ENCODE measurements around the gene CDC27.
"Not testable (repeated sequence)": the region's sequence is repeated elsewhere in the genome, so short reads cannot be mapped to it uniquely, and the experiment has no call there.

Gene CDC27

GRCh38 chr17:47220531-47220999 is 31.5 kb upstream of the CDC27 start:
- DNase-seq (ENCODE audit: low read depth in 2 of 2) = no peak

DNA sequence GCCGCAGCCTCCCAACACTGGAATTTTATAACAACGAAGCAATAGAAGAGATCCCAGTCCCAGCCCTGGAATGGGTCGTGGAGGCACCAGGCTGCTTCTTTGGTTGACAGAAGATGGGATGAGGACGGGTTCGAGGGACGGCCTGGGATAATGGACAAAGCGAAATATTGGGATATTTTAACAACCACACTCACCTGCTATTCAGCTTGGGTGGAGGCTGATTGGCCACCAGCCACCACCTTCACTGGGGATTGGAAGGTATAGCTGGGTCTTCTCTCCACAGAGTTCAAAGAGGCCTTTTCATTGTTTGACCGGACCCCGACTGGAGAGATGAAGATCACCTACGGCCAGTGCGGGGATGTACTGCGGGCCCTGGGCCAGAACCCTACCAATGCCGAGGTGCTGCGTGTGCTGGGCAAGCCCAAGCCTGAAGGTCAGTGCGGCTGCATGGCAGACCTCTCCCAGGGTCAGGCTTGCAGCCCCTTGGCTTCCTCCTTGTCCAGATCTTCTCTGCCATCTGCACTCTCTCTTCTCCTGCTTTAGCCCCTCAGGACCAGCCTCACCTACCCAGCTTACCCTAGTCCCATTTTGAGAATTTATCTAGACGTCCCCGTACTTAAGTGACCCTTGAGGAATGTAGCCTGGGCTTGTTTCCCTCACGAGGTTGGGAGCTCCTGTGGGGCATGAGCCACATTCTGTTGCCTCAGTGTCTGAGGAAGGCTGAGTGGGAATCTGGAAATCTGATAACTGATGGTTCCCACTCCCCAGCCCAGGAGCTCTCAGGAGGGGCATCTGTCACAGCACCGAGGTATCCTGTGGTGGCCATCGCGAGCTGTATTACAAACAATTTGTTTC is 30.8 kb upstream of the CDC27 start:
- DNase-seq (ENCODE audit: low read depth in 2 of 2) = no peak

DNA sequence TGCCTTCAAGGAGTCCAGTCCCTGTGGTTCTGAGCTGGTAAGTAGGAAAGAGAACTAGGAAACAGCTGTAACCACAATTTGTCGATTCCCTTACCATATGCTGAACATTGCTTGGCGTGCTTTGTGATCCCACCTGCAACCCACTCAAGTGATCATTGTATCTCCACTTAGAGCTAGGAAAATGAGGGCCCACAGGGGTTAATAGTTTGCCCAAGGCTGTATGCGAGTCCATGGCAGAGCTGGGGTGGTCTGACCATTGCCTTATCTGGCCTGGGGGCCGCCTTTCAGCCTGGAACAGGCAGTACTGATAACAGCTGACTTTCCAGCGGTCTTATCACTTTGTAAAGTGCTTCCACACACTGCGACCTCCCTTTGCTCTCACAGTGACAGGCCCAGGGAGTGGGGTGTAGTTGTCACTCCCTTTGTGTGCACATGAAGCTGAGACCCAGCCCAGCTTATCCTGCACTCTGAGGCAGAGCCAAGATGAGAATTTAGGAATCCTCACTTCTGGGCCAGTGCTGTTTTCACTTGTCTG is 29.9 kb upstream of the CDC27 start:
- no peak for DNase-seq (ENCODE audit: low read depth in 2 of 2)

GRCh38 chr17:47217279-47217678 is 28.2 kb upstream of the CDC27 start:
- DNase-seq (ENCODE audit: low read depth in 2 of 2) = not testable (repeated sequence)

- DNase-seq (ENCODE audit: low read depth in 2 of 2) = not testable (repeated sequence)
These were observed 27.7 kb upstream of the CDC27 start for GRCh38 chr17:47216821-47217220.

DNA sequence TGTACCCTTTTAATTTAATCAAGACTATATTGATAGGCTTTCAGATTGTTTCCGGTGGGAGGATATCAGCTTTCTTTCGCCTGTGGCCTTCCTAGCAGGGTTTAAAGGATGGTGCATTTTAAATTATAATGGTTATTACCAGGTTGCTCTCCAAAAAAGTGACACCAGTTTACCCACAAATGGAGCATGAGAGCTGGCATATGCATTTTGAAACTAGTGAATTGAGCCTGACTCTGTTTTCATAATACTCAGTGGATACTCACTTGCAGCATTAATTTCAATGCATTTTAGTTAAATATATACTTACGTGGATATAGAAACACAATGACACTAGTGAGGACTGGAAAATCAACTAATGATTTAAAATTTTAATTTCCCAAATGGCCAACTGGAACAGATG is 25.8 kb upstream of the CDC27 start:
- DNase-seq (ENCODE audit: low read depth in 2 of 2) = no peak

- DNase-seq (ENCODE audit: low read depth in 2 of 2) = no peak
These were observed 24.4 kb upstream of the CDC27 start for GRCh38 chr17:47213540-47213939.

- no peak for DNase-seq (ENCODE audit: low read depth in 2 of 2)
These were observed 23.4 kb upstream of the CDC27 start for GRCh38 chr17:47212458-47212857.

GRCh38 chr17:47210779-47211178 is 21.7 kb upstream of the CDC27 start:
- DNase-seq (ENCODE audit: low read depth in 2 of 2) = no peak

- no peak for DNase-seq (ENCODE audit: low read depth in 2 of 2)
These were observed 21.0 kb upstream of the CDC27 start for GRCh38 chr17:47210105-47210504.

DNA sequence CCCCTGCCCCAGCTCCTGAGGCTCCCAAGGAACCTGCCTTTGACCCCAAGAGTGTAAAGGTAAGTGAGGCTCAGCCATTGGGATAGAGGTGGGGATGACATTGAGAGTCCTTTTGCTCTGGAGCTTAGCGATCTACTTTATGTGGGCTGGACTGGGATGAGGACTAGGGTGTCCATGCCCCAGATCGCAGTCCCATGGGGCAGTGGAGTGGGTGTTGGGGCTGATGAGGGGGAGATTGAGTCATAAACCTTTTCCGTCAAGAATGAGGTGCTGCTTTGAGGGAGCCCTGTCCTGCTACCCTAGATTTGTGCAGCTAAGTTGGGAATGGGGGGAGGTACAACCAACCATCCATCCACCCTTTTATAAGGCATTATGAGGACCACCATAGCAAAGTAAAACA is 20.4 kb upstream of the CDC27 start:
- DNase-seq (ENCODE audit: low read depth in 2 of 2) = no peak

DNA sequence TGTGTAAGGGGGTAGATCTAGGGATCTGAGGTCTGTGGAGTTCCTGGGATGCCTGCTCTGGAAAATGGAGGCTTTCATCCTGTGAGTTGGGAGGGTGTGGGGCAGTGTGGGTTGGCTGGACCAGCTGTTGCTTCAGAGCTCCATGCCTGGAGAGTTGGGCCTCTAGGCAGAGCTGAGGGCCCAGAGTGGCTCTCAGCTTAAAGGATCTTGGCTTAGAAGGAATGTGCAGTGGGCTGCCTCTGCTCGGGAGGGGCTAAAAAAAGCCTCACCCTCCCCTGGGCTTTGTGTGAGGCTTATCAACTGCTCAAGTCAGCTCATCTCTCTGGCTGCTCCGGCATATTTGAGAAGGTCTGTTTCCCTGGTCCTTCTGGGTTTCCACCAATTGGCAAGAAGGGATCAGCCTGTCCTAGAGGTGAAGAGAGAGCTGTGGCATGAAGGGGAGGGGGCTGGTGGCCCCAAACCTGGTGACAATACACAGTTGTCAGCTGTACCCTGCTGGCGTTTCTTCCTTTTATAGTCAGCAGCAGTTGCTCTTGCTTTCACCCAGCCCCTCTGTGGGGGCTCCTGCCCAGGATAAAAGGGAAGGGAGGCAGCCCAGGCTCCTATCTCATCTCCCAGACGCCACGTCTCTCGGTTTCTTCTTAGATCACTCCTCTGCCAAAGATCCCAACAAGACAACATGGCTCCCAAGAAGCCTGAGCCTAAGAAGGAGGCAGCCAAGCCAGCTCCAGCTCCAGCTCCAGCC is 19.8 kb upstream of the CDC27 start, which contains the start of gene MYL4:
Gene MYL4 (plus strand): TSS at position 605 of the 745 bp plus-strand sequence. CDS start 75 bp downstream, at position 680.
- DNase-seq (ENCODE audit: low read depth in 2 of 2) = no peak

GRCh38 chr17:47207143-47208067 is 18.3 kb upstream of the CDC27 start:
- no peak for DNase-seq (ENCODE audit: low read depth in 2 of 2)

DNA sequence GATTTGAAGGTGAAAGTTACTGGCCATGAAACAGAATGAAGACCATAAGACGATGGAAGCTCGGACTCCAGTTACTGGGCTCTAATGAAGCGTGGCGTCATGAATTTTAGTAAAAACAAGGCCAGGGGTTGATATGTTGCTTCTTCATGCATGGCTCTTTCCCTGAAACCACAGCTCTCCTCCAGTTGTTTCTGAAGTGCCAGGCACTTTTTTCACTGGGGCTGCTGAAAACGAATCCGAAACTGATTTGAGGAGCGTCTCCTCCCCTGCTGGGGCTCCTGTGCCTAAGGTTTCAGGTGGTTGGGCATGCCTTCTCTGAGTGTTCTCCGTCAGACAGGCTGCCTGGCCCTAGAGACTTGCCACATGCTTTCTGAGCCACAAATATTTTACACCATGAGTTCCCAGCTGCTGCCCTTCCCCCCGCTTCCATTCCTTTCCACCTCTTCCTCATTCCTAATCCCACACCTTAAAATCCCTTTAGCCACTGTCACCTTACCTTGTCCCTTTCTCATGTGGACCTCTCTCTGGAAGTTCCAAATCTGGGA is 16.4 kb upstream of the CDC27 start:
- DNase-seq (ENCODE audit: low read depth in 2 of 2) = no peak

DNA sequence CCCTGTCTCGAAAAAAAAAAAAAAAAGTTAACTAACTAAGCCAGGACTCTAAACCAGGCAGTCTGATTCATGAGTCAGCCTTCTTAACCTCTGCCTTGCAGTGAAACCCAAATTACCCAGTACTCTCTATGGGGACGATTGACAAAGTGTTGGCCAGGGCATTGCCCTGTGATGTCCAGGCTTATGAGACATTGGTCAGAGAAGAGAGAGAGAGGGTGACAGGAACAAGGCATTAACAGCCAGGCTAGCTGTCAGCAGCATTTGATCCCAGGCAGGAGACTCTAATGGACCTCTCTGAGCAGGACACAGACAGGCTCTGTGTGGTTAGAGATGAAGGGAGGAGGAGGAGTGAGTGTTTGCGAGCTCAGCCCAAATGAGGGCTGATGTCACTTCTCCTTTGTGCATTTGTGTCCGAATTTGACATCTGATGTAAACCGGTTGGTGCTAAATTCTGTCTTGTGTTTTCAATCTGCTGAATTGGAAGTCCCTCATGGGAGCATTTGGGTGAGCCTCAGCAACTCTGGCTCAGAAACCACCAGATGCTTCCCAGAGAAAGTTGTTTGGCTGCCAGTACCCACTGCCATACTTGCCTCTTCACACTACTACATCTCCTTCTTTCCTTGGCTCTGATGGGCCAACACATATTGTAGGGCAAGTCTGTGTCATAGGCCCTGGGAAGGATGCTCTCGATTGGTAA is 15.8 kb upstream of the CDC27 start:
- no peak for DNase-seq (ENCODE audit: low read depth in 2 of 2)

- no peak for DNase-seq (ENCODE audit: low read depth in 2 of 2)
These were observed 15.1 kb upstream of the CDC27 start for GRCh38 chr17:47203984-47204721.

- no peak for DNase-seq (ENCODE audit: low read depth in 2 of 2)
These were observed 12.1 kb upstream of the CDC27 start for GRCh38 chr17:47201166-47201565.

DNA sequence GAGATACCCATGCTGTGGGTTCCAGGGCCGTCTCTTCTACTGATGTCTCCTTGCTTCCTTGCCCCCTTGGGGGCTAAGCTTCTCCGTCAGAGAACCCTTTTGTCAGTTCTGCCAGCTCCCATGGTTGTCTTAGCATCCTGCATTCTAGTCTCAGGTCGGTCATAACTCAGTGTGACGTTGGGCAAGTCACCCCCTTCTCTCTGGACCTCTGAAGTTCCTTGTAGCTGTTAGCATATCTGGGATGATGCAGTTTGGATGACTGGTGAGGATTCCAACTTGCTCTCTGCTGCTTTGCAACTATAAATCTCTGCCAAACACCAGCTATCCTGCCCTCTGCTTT is 11.2 kb upstream of the CDC27 start:
- DNase-seq (ENCODE audit: low read depth in 2 of 2) = no peak

GRCh38 chr17:47199627-47200324 is 10.7 kb upstream of the CDC27 start:
- no peak for DNase-seq (ENCODE audit: low read depth in 2 of 2)

Measured in stimulated activated CD8-positive, alpha-beta memory T cell treated with anti-CD3 and anti-CD28 coated beads, Interleukin-7, amount 100 ng/mL, for 1 hour (primary cell).